ENCODE measurements around the gene MZT2B.
"Not testable (repeated sequence)": the region's sequence is repeated elsewhere in the genome, so short reads cannot be mapped to it uniquely, and the experiment has no call there.

GRCh38 chr2:130222523-130222922, 40.5 kb downstream of the MZT2B start:
- TF ChIP-seq CTCF (IDR thresholded peaks at IDR 0.05); EZH2 (IDR thresholded peaks at IDR 0.05; ENCODE audit: borderline replicate concordance, insufficient read depth, low read depth, low read length, poor library complexity, severe bottlenecking): not testable (repeated sequence)
